Measurements from ENCODE around the gene CYSRT1. TPM values are rescaled to one million over a fixed set of nuclear protein-coding genes. Genes with fewer than 3 reads are reported as not detected.

The CYSRT1 gene
- polyA plus RNA-seq, 3 donors = 0.17 TPM; not detected in 2

- H3K4me1 ChIP-seq (ENCODE audit: control insufficient read depth in 1 of 2, insufficient read depth in 2 of 2, low read length in 2 of 2) = peaks cover 20 to 25% of the 10 kb centered on the region in 2 donors
- H3K27me3 ChIP-seq (ENCODE audit: control insufficient read depth in 2 of 2, insufficient read depth in 2 of 2, low read length in 2 of 2) = no peaks in the 10 kb centered on the region
These were observed 32.6 kb upstream of the CYSRT1 start for GRCh38 chr9:137192448-137192780.

GRCh38 chr9:137192859-137193258 is 32.1 kb upstream of the CYSRT1 start:
- Histone ChIP-seq H3K27ac (ENCODE audit: low read depth in 1 of 2, low read length in 2 of 2) (no peak overlapping the region), H2AFZ (ENCODE audit: insufficient read depth, low read depth, low read length, poor library complexity, severe bottlenecking) (no peak overlapping the region), H4K20me1 (ENCODE audit: insufficient read depth, low read length) (peaks cover 32% of the 10 kb centered on the region), H3K9me3 (replicated peaks in 1 of 2; ENCODE audit: control insufficient read depth in 1 of 2, insufficient read depth in 1 of 2, low read length in 2 of 2) (no peaks in the 10 kb centered on the region), H3K4me3 (replicated peaks in 1 of 3; ENCODE audit: low read depth in 2 of 3, low read length in 3 of 3) (no peak overlapping the region), H3K9ac (ENCODE audit: insufficient read depth, low read length, poor library complexity, severe bottlenecking) (no peak overlapping the region), H3K4me2 (replicated peaks; ENCODE audit: extremely low read depth, low read length, poor library complexity, severe bottlenecking) (no peak overlapping the region), H3K4me1 (ENCODE audit: control insufficient read depth in 1 of 2, insufficient read depth in 2 of 2, low read length in 2 of 2) (peaks cover 18 to 24% of the 10 kb centered on the region in 2 donors), H3K79me2 (ENCODE audit: insufficient read depth, low read length) (peaks cover 28% of the 10 kb centered on the region), H3K36me3 (replicated peaks in 1 of 2; ENCODE audit: control insufficient read depth in 1 of 2, insufficient read depth in 2 of 2, low read length in 2 of 2) (peaks cover 17 to 23% of the 10 kb centered on the region in 2 donors), H3K27me3 (ENCODE audit: control insufficient read depth in 2 of 2, insufficient read depth in 2 of 2, low read length in 2 of 2) (no peaks in the 10 kb centered on the region)
- DNase-seq = no peak
- intact Hi-C loops (cut with micrococcal nuclease) = no loop called here
- no peaks in the 10 kb centered on the region for H3K27me3 Mint-ChIP-seq (ENCODE audit: low read depth in 3 of 3)
- WGBS (ENCODE audit: insufficient coverage) = 100% methylated on average over 2 of the region's 2 CpGs
- H3K9me3 Mint-ChIP-seq = peaks cover 0 to 2% (median 0%) of the 10 kb centered on the region in 7 donors
- peaks cover 6 to 30% of the 10 kb centered on the region in 2 donors for H3K36me3 Mint-ChIP-seq
- no peak overlapping the region for H3K4me3 Mint-ChIP-seq
- TF ChIP-seq CTCF (IDR thresholded peaks at IDR 0.05) = no peak
- H3K27ac Mint-ChIP-seq = no peak overlapping the region
- H3K4me1 Mint-ChIP-seq = peaks cover 19% of the 10 kb centered on the region

More at GRCh38 chr9:137192448-137192780, 32.6 kb upstream of the CYSRT1 start:
- H2AFZ ChIP-seq (ENCODE audit: insufficient read depth, low read depth, low read length, poor library complexity, severe bottlenecking) = no peak overlapping the region
- Mint-ChIP-seq H3K27me3 (ENCODE audit: low read depth in 3 of 3) (no peaks in the 10 kb centered on the region), H3K36me3 (peaks cover 6 to 32% of the 10 kb centered on the region in 2 donors), H3K27ac (no peak overlapping the region), H3K9me3 (peaks cover 0 to 2% (median 0%) of the 10 kb centered on the region in 7 donors), H3K4me3 (no peak overlapping the region), H3K4me1 (peaks cover 22% of the 10 kb centered on the region)
- peaks cover 17 to 23% of the 10 kb centered on the region in 2 donors for H3K36me3 ChIP-seq (replicated peaks in 1 of 2; ENCODE audit: control insufficient read depth in 1 of 2, insufficient read depth in 2 of 2, low read length in 2 of 2)
- intact Hi-C loops (cut with micrococcal nuclease) = no loop called here
- no peak overlapping the region for H3K4me3 ChIP-seq (replicated peaks in 1 of 3; ENCODE audit: low read depth in 2 of 3, low read length in 3 of 3)
- TF ChIP-seq CTCF (IDR thresholded peaks at IDR 0.05) = no peak
- WGBS (ENCODE audit: insufficient coverage) = 85% methylated on average over 9 of the region's 10 CpGs
- peaks cover 31% of the 10 kb centered on the region for H4K20me1 ChIP-seq (ENCODE audit: insufficient read depth, low read length)
- no peak for DNase-seq
- H3K79me2 ChIP-seq (ENCODE audit: insufficient read depth, low read length) = peaks cover 29% of the 10 kb centered on the region
- no peaks in the 10 kb centered on the region for H3K9me3 ChIP-seq (replicated peaks in 1 of 2; ENCODE audit: control insufficient read depth in 1 of 2, insufficient read depth in 1 of 2, low read length in 2 of 2)
- no peak overlapping the region for H3K9ac ChIP-seq (ENCODE audit: insufficient read depth, low read length, poor library complexity, severe bottlenecking)
- H3K4me2 ChIP-seq (replicated peaks; ENCODE audit: extremely low read depth, low read length, poor library complexity, severe bottlenecking) = no peak overlapping the region
- no peak overlapping the region for H3K27ac ChIP-seq (ENCODE audit: low read depth in 1 of 2, low read length in 2 of 2)
